Prostate gland (tissue), 2 donors: ENCODE results near the gene SMIM10. TPM values are rescaled to one million over a fixed set of nuclear protein-coding genes. Genes with fewer than 3 reads are reported as not detected.

ENCODE experiments used
- DNase-seq: peaks from one replicate; pipeline ENCODE4 v3.0.0-alpha.2; 2019; ENCODE audit warnings: low spot score
- H3K27ac ChIP-seq, 2 donors: fragments of 200-600 bp; sonication (generic); 2 replicates each; pipeline ENCODE4 v1.5.1; 2017 to 2019
- H3K27me3 ChIP-seq: fragments of 200-600 bp; sonication (generic); replicated peaks from 2 replicates; pipeline ENCODE4 v1.5.1; 2019; ENCODE audit not compliant: insufficient read depth
- H3K36me3 ChIP-seq, 2 donors: fragments of 200-600 bp; sonication (generic); 1 replicate in 1 of 2; 2 replicates in 1 of 2; pipeline versions ENCODE4 v1.5.1 to v1.8.1; 2017 to 2019
- H3K4me1 ChIP-seq: fragments of 200-600 bp; sonication (generic); replicated peaks from 2 replicates; pipeline ENCODE4 v1.5.1; 2019
- H3K4me3 ChIP-seq, 2 donors: fragments of 200-600 bp; sonication (generic); 2 replicates each; pipeline ENCODE4 v1.5.1; 2017 to 2019
- H3K9me3 ChIP-seq: fragments of 200-600 bp; sonication (generic); 2 replicates; pipeline ENCODE4 v1.5.1; 2017
- POLR2A ChIP-seq: fragments of 450-650 bp; IDR thresholded peaks from one replicate; pipeline ENCODE4 v1.6.1; 2016; ENCODE audit warnings: antibody characterized with exemption, mild to moderate bottlenecking
- POLR2AphosphoS5 ChIP-seq: sonication (generic); formaldehyde crosslinking; IDR thresholded peaks from one replicate; pipeline ENCODE4 v1.6.1; 2017; ENCODE audit warnings: antibody characterized with exemption
- WGBS: methylation state at CpG from one replicate; pipeline ENCODE4 v1.1.5; 2018; 5-methylcytosine and 5-hydroxymethylcytosine counted together
- intact Hi-C: fragments of 100-400 bp; cut with DNase I; formaldehyde crosslinking; loops from one replicate; pipeline ENCODE4 v1.14.2; 2022
- total RNA-seq, 2 donors: library from RNA; depleted of rRNA; stranded (reverse); fragments of >200 nt; gene quantifications; one replicate each; pipeline ENCODE4 v1.1.0, GENCODE V29; 2016
- TF ChIP-seq, protein P1 (sequence below), 4 experiments: fragments of 200-600 bp in 2 of 4; fragments of 450-650 bp in 2 of 4; sonication (generic) in 2 of 4; IDR thresholded peaks; 1 replicate in 3 of 4; 2 replicates in 1 of 4; pipeline ENCODE4 v1.5.1; 2016 to 2019; ENCODE audit warnings: antibody characterized with exemption in 4 of 4, mild to moderate bottlenecking in 2 of 4, moderate library complexity in 2 of 4

SMIM10 gene
- total RNA-seq, 2 donors from 2014 or later: 5.0 to 49.8 TPM

DNA sequence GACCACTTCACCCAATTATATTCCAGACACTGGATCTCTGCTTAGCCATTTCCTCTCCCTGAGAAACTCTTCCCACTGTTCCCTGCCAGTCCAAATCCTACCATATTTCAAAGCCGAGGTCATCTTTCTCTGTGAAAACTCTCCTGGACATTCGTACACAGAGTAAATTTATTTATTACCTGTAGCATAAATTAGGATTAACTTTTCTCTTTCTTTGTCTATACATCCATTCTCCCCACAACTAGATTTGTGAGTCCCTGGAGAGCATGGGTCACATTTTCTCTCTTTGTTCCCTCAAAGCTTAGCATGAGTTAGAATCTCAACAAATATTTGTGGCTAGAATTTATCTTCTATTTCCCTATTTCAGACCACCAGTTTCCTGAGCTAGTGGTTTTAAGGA, 27.8 kb upstream of the SMIM10 start:
- DNase-seq: no peak
- H3K4me3 ChIP-seq: no peak overlapping the region
- no peak overlapping the region for H3K27ac ChIP-seq
- no peaks in the 10 kb centered on the region for H3K9me3 ChIP-seq
- no peaks in the 10 kb centered on the region for H3K27me3 ChIP-seq
- TF ChIP-seq POLR2A: no peak
- TF ChIP-seq POLR2AphosphoS5: no peak
- TF ChIP-seq, protein P1, sequence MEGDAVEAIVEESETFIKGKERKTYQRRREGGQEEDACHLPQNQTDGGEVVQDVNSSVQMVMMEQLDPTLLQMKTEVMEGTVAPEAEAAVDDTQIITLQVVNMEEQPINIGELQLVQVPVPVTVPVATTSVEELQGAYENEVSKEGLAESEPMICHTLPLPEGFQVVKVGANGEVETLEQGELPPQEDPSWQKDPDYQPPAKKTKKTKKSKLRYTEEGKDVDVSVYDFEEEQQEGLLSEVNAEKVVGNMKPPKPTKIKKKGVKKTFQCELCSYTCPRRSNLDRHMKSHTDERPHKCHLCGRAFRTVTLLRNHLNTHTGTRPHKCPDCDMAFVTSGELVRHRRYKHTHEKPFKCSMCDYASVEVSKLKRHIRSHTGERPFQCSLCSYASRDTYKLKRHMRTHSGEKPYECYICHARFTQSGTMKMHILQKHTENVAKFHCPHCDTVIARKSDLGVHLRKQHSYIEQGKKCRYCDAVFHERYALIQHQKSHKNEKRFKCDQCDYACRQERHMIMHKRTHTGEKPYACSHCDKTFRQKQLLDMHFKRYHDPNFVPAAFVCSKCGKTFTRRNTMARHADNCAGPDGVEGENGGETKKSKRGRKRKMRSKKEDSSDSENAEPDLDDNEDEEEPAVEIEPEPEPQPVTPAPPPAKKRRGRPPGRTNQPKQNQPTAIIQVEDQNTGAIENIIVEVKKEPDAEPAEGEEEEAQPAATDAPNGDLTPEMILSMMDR (IDR thresholded peaks at IDR 0.05): no peak
- H3K36me3 ChIP-seq: no peaks in the 10 kb centered on the region
- WGBS: 73% methylated on average over 2 of the region's 2 CpGs
- intact Hi-C loops: no loop called here
- no peaks in the 10 kb centered on the region for H3K4me1 ChIP-seq

DNA sequence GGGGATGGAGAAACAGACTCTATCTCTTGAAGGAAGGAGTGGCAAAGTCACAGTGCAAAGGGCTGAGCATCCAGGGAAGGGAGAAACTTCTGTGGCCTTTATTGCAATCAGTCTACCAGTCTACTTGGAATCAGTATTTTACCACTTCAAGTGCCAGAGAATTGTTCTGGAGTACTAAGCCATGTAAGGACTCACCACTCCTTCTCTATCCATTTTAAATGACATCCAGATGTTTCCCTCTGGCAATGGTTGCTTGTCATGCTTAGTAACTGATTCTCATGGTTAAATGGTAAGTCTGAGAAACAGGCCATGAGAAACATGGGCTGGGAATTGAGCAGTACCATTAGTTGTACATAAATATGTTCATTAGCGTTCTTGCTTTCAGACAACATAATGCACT, 21.1 kb upstream of the SMIM10 start:
- no peak for DNase-seq
- H3K4me1 ChIP-seq: no peaks in the 10 kb centered on the region
- H3K36me3 ChIP-seq: no peaks in the 10 kb centered on the region
- TF ChIP-seq POLR2A: no peak
- TF ChIP-seq POLR2AphosphoS5: no peak
- TF ChIP-seq, protein P1 (IDR thresholded peaks at IDR 0.05): no peak
- H3K4me3 ChIP-seq: no peak overlapping the region
- H3K27me3 ChIP-seq: no peaks in the 10 kb centered on the region
- intact Hi-C loops: loop anchor here (5.0 kb wide), 1 partner anchor 118 kb away; no protein-coding TSS in a partner anchor
- H3K9me3 ChIP-seq: no peaks in the 10 kb centered on the region
- WGBS: 100% methylated on average over 1 of the region's 1 CpG
- H3K27ac ChIP-seq: no peak overlapping the region

DNA sequence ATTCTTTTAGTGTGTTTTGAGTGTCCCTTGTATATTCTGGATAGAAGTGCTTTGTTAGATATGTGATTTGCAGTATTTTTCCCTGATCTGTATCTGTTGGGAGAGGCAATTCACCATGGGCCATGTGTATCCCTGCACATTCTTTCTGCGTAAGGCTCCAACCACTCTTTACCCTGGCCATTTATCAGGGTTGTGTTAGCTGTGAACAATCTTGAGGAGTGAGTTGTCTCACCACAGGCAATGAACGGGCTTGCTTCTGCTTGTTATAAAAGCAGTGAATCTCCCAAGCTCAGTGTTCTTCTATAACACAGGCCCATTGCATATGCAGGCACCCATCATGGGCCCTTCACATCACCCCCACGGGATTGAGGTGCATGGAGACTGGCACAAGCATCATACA, 18.9 kb upstream of the SMIM10 start:
- WGBS: 77% methylated on average over 3 of the region's 3 CpGs
- Histone ChIP-seq H3K9me3 (no peaks in the 10 kb centered on the region), H3K36me3 (no peaks in the 10 kb centered on the region), H3K4me1 (no peaks in the 10 kb centered on the region), H3K4me3 (no peak overlapping the region), H3K27ac (no peak overlapping the region), H3K27me3 (no peaks in the 10 kb centered on the region)
- TF ChIP-seq POLR2A (no peak), POLR2AphosphoS5 (no peak)
- TF ChIP-seq, protein P1 (IDR thresholded peaks at IDR 0.05): no peak
- no peak for DNase-seq
- intact Hi-C loops: no loop called here

DNA sequence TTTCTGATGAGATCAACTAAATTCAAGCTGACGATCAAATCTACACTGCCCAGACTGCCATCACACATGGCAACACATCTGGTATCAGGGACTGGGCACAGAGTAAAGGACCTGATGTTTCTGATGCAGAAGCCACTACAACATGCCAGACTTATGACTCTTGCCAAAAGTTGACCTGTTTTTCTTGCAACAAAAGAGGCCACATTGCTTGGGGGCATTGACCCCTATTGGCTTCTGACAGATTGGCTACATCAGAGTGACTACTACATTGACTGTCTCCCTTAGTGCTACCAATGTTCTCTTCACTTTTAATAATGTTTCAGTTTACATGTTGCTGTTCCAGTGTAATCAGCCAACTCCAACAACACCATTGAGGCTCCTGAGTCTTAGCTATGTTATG, 15.3 kb upstream of the SMIM10 start:
- no peaks in the 10 kb centered on the region for H3K27me3 ChIP-seq
- DNase-seq: no peak
- intact Hi-C loops: no loop called here
- H3K27ac ChIP-seq: no peak overlapping the region
- no peaks in the 10 kb centered on the region for H3K4me1 ChIP-seq
- WGBS: 100% methylated on average over 1 of the region's 1 CpG
- H3K9me3 ChIP-seq: no peaks in the 10 kb centered on the region
- no peaks in the 10 kb centered on the region for H3K36me3 ChIP-seq
- TF ChIP-seq POLR2AphosphoS5: no peak
- TF ChIP-seq POLR2A: no peak
- TF ChIP-seq, protein P1 (IDR thresholded peaks at IDR 0.05): no peak
- H3K4me3 ChIP-seq: no peak overlapping the region

DNA sequence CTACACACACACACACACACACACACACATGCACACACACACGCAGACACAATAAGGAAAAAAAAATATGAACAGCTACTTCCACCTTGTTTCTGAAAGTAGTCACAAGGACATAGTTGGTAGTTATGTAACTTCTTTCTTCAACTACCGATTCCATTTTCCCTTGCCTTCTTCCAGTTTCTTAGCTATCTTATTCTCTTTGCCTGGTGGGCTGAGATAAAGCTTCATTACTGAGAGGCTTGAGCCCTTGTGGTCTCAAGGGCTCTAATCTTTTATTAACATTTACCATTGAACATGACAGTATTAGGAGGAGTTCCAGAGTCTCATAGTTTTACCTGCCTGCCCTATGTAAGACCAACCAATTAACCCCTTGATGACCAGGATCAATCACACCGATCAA, 8.9 kb upstream of the SMIM10 start:
- DNase-seq: no peak
- no peak overlapping the region for H3K4me3 ChIP-seq
- no peaks in the 10 kb centered on the region for H3K4me1 ChIP-seq
- no peaks in the 10 kb centered on the region for H3K36me3 ChIP-seq
- no peak overlapping the region for H3K27ac ChIP-seq
- TF ChIP-seq, protein P1 (IDR thresholded peaks at IDR 0.05): no peak
- TF ChIP-seq POLR2AphosphoS5 (no peak), POLR2A (no peak)
- H3K9me3 ChIP-seq: no peaks in the 10 kb centered on the region
- intact Hi-C loops: no loop called here
- WGBS: 90% methylated on average over 3 of the region's 3 CpGs
- H3K27me3 ChIP-seq: no peaks in the 10 kb centered on the region
